GM18499 (cell line): Measurements from ENCODE around the gene YY1AP1.
A peak's percentile ranks its signal among the peaks of the same experiment; 100 is the strongest.
"Not testable (repeated sequence)": the region's sequence is repeated elsewhere in the genome, so short reads cannot be mapped to it uniquely, and the experiment has no call there.

Experiments
- ATAC-seq: cut with Tn5 transposase; IDR thresholded peaks from one replicate; pipeline ENCODE4 v1.9.1; 2021; ENCODE audit warnings: moderate number of reproducible peaks; ENCODE audit not compliant: insufficient read depth, unreplicated experiment

The YY1AP1 gene

DNA sequence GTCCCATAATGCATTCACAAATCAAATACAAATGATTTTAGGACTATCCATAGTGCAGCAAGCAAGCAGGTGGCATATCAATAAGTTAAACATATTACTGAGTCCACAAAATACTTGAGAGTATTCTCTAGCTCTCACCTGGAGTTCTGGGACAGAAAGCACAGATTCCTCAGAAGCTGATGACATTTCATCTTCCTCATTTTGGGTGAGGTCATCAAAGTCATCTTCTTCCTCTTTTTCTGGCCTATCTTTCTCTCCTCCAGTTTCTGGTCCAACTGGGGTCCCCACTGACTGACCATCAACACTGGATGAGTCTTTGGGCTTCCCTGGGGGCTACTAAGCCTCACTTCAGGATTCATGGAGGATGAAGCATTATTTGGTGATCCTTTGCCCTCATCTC is 38.9 kb downstream of the YY1AP1 start:
- no peak for ATAC-seq

DNA sequence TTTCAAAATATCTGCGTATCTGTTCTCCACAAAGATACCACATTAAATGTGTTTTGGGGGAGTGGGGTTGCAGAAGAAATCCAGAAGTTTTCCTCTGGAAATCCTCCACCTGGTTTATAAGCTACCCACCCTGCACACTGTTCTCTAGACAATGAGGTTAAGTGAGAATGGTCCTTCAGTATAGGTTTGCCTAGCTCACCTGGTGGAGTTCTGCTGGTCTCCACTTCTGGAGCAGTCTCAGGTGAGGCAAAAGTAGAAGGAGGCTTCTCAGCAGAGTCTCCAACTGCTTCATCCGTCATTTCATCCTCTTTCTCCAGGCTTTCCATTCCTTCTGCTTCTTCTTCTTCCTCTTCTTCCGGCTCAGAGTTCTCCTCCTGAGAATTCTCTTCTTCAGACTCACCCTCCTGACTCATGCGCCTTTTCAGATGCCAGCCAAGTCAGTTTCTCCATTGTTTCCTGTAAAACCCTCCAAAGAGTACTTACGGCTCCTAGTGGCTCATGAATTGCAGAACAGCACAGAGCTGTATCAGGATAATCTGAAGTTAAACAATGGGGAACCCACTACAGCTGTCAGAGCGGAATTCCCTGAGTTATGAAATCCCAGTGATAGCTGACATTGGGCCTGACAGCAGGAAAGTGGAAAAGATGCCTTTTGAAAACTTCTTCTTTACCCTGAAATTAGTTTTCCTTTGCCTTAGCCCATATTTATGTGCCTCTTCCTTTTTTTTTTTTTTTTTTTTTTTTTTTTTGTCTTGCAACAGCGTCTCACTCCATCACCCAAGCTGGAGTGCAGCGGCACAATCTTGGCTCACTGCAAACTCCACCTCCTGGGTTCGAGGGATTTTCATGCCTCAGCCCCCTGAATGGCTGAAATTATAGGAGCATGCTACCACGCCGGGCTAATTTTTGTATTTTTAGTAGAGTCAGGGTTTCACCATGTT is 40.1 kb downstream of the YY1AP1 start:
- no peak for ATAC-seq

- no peak for ATAC-seq
Observed at GRCh38 chr1:155646307-155646706, 42.3 kb downstream of the YY1AP1 start.

- ATAC-seq = no peak
Observed at GRCh38 chr1:155645648-155646047, 42.9 kb downstream of the YY1AP1 start.

DNA sequence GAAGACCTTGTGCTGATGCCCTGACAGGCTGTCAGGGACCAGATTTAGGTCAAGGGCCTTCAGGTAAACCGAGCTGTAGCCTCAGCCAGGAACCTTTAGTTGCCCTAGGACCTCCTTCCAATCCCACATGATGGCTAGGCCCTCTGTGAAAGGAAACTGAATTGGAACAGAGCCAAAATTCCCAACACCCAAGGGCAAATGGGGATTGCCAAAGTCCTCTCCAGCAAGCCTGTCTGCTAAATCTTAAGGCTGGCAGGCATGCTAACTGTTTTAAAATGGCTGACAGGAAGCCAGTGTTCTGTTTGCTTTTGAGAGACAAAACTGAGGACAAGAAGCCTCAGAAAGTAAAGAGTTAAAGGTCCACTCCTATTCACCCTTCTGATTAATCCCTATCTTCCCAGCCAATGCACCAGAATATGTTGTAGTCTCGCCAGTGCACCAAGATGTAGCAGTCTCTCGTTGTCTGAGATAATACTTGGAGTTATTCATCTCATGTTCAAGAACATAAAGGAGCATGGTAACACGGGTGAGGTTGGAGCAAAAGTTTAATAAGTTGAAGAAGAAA is 43.5 kb downstream of the YY1AP1 start:
- ATAC-seq = no peak

DNA sequence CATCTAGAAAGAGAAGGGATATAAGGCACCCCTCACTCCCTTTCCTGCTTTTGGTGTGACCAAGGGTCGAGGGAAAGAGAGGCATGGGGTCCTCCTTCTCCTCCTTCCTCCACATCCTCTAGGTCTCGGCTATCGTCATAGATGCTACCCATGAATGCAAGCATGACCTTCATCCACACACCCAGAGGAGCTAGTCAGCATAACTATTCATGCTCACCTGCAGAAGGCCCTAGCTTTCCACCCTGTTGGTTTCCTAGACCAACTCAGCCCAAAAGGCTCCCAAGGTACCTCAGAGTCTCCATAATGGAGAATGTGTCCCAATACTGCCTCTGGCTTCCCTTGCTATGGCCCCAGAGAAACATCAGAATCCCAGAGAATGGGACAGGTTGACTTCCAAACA is 45.3 kb downstream of the YY1AP1 start:
- no peak for ATAC-seq

- not testable (repeated sequence) for ATAC-seq
Observed at GRCh38 chr1:155642559-155643180, 45.9 kb downstream of the YY1AP1 start.

DNA sequence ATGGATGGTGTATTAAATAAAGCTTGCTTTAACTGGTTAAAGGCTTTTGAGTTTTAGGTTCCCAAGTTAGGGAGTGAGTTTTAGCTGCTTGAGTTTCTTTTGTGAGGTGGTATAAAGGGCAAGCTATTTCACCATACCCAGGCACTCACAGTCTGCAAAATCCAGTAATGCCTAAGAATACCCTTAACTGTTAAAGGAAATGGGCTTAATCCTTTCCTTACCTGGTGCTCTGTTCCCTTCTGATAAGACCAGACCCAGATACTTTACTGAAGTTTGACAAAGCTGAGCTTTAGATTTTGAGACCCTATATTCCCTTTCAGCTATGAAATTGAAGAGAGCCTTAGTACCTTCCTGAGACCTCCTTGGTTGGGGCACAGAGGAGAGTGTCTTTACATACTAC is 48.2 kb downstream of the YY1AP1 start:
- no peak for ATAC-seq

DNA sequence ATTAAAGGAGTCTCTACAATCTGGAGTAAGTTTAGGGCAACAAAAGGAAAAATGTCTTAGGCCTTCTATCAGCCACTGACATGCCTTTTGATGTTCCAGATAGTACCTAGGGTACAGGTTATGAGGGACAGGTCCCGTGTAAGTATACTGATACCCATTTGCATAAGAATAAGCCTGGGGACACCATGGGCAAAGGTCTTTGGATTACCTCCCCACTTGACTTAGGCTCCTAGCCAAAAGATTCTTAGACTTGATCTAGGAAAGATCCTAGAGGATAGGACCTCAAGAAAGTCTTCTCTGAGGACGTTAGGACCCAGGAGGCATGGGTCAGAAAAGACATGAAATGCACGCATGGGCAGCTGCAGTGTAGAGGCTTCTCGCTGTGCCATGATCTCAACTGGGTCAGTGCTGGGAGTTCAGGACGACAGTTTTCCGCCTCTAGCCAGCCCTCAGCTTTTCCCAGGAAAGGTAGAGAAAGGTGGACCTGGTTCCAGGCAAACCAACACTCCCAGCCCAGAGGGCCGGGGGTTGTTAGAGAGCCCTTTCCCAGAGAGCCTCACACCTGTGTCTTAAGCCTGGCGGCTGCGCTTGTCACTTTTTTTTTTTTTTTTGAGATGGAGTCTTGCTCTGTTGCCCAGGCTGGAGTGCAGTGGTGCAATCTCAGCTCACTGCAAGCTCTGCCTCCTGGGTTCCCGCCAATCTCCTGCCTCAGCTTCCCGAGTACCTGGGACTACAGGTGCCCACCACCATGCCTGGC is 52.0 kb downstream of the YY1AP1 start:
- ATAC-seq = no peak

DNA sequence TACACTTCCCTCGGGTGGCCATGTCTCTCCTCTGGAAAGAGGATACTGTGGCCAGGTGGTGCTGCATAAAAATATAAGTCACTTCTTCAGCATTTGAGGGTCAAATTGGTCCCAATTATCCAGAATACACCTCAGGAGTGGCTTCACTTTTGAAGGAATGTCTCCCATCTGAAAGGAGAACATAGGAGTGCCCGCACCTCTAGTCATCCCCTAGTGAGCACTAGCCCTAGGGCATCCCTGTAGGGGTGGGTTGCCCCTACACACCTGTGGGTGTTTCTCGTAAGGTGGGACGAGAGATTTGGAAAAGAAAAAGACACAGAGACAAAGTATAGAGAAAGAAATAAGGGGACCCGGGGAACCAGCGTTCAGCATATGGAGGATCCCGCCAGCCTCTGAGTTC is 62.1 kb downstream of the YY1AP1 start:
- not testable (repeated sequence) for ATAC-seq

DNA sequence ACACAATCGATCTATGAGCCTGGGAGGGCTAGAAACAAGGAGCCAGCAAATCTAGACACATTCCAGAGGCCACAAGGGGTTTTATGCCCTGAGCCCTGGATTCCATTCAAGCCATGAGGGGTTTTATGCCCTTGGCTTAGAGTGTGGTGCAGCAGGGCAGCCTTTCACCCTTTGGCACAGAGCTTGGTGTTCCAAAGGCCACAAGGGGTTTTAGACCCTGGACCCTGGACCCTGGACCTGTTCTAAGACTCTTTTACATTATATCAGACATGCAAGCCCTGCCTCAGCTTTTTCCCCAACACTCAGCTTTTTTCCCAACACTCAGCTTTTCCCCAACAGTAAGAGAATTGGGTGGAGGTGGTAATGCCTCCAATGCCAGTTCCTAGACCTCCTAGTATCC is 65.2 kb downstream of the YY1AP1 start:
- ATAC-seq = no peak

DNA sequence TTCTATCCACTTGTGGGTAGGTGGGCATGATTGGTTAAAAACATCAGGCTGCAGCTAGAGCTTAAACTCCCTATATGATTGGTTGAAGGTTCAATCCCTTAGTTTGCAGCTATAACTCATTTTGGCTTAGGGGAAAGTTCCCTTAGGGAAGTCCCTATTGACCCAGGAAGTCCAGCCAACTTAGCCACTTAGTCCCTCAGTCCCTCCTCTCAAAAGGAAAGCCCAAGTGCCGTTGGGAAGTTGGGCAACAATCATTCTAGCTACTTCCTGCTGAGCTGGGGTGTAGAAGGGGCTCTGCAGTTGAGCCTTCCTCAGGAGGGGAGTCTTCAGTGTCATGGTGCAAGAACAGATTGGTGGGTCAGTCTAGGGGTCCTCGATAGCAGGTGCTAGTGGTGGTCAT is 66.4 kb downstream of the YY1AP1 start:
- no peak for ATAC-seq

DNA sequence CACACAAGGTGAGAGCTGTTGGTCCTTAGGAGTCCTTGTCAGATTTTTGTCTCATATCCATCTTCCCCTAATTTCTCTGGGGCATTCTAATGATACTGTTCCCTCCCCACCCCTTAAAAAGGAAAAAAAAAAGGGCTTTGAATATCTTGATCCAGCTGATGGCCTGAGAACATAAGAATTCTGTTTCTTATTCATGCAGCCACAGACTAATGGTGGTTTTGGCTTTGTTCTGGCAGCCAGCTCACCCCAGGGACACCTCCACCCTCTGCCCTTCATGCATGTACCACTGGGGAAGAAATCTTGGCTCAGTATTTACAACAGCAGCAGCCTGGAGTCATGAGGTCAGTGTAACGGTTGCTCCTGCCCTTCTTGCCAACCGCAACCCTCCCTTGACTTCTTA is 75.3 kb downstream of the YY1AP1 start:
- not testable (repeated sequence) for ATAC-seq

DNA sequence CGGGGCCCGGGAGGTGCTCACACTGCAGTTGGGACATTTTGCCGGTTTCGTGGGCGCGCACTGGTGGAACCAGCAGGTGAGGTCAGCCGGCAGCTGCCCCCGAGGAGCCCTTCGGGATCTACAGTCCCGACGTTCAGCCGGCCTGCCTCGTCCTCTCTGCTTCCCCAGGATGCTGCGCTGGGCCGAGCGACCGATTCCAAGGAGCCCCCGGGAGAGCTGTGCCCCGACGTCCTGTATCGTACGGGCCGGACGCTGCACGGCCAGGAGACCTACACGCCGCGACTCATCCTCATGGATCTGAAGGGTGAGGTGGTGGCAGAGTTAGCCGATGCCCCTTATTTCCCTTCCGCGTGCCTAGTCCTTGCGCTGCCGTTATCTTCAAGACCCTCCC is 78.3 kb downstream of the YY1AP1 start:
- ATAC-seq = not testable (repeated sequence)

DNA sequence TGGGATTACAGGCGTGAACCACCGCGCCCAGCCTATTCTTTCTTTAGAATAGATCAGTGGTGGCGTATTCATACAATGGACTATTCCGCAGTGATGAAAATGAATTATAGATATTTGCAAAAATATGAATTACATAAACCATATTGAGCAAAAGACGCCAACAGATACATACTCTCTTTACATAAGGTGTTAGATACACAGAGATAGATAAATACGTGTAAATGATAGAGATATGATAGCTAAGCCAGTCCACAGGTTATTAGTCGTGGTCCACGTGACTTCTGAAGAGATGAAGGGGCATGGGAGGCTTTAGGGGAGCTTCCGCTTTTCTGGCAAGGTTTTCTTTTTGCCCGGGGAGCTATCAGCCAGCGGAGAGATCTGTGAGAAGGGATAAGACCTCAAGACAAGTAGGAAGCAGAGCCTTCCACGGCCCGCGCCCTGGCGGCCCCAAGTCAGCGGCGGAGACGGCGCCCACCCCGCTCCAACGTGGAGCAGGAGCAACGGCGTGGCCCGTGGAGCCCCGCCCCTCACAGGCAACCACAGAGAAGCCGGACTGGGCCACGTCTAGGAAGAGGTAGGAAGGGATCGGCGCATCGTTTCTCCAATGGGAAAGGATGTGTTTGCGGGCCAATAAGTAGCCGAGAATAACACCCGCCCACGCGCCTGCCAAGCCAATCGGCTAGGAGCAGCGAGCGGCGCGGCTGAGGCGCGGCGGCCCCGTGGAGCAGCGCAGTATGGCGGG is 78.9 kb downstream of the YY1AP1 start, which contains the start of gene MSTO1:
Gene MSTO1, plus strand, starts transcription at position 704 of the 742 bp plus-strand sequence. Its CDS starts 31 bp downstream, at position 735.
- ATAC-seq = peak; percentile 80
